Endothelial cell of umbilical vein (primary cell): ENCODE data around the gene AMIGO2.

Experiments
- EZH2 ChIP-seq: IDR thresholded peaks from 2 replicates; pipeline ENCODE4 v1.6.1; 2012; ENCODE audit warnings: borderline replicate concordance, low read depth, mild to moderate bottlenecking, moderate library complexity, low read length, inconsistent platforms; ENCODE audit not compliant: severe bottlenecking
- MYC ChIP-seq: IDR thresholded peaks from one replicate; pipeline ENCODE4 v1.6.1; 2011; ENCODE audit warnings: mild to moderate bottlenecking, low read depth, low read length
- POLR2A ChIP-seq: IDR thresholded peaks from 2 replicates; pipeline ENCODE4 v1.6.1; 2012; ENCODE audit warnings: low read depth, mild to moderate bottlenecking, control low read depth, low read length
- POLR2AphosphoS5 ChIP-seq: IDR thresholded peaks from 2 replicates; pipeline ENCODE4 v1.6.1; 2012; ENCODE audit warnings: low read depth, mild to moderate bottlenecking, control low read depth, low read length, moderate library complexity; ENCODE audit not compliant: insufficient read depth
- TF ChIP-seq, protein P1 (sequence below), 2 donors: IDR thresholded peaks; 1 replicate in 1 of 2; 2 replicates in 1 of 2; pipeline ENCODE4 v1.5.1; 2011; ENCODE audit warnings: low read length in 2 of 2, mild to moderate bottlenecking in 2 of 2, moderate library complexity in 2 of 2, control low read depth in 1 of 2, inconsistent platforms in 1 of 2, low read depth in 1 of 2; ENCODE audit not compliant: insufficient read depth in 1 of 2; ENCODE audit errors: extremely low read depth in 1 of 2
- TF ChIP-seq, protein P2 (sequence below): IDR thresholded peaks from 2 replicates; pipeline ENCODE4 v1.6.1; 2011; ENCODE audit not compliant: insufficient read depth, insufficient read length

DNA sequence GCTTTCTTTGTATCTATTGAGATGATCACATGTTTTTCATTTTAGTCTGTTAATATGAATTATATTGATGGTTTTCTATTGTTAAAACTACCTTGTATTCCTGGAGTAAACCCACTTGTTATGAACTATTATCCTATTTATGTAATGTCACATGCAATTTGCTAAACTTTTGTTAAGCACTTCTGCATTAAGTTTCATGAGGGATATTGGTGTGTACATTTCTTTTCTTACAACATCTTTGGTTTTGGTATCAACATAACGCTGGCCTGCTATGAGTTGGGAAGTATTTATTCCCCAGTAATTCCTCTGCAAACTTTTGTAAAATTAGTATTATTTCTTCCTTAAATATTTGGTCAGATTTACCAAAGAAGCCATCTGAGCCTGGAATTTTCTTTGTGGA lies 46.5 kb upstream of the AMIGO2 start:
- TF ChIP-seq, protein P1, sequence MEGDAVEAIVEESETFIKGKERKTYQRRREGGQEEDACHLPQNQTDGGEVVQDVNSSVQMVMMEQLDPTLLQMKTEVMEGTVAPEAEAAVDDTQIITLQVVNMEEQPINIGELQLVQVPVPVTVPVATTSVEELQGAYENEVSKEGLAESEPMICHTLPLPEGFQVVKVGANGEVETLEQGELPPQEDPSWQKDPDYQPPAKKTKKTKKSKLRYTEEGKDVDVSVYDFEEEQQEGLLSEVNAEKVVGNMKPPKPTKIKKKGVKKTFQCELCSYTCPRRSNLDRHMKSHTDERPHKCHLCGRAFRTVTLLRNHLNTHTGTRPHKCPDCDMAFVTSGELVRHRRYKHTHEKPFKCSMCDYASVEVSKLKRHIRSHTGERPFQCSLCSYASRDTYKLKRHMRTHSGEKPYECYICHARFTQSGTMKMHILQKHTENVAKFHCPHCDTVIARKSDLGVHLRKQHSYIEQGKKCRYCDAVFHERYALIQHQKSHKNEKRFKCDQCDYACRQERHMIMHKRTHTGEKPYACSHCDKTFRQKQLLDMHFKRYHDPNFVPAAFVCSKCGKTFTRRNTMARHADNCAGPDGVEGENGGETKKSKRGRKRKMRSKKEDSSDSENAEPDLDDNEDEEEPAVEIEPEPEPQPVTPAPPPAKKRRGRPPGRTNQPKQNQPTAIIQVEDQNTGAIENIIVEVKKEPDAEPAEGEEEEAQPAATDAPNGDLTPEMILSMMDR (IDR thresholded peaks at IDR 0.05; ENCODE audit: extremely low read depth in 1 of 2, insufficient read depth in 1 of 2, low read depth in 1 of 2, low read length in 2 of 2), result no peak
- TF ChIP-seq, protein P2, sequence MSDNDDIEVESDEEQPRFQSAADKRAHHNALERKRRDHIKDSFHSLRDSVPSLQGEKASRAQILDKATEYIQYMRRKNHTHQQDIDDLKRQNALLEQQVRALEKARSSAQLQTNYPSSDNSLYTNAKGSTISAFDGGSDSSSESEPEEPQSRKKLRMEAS, result no peak
- TF ChIP-seq EZH2 (no peak), POLR2A (no peak), POLR2AphosphoS5 (no peak), MYC (no peak)
